Vagina (tissue), 2 donors: ENCODE results near the gene TIGD3. TPM values are rescaled to one million over a fixed set of nuclear protein-coding genes. Genes with fewer than 3 reads are reported as not detected.

Experiments
- DNase-seq, 2 donors: peaks; one replicate each; pipeline ENCODE4 v3.0.0-alpha.2; 2017; ENCODE audit errors: extremely low spot score in 2 of 2
- H3K27ac ChIP-seq: fragments of 200-600 bp; sonication (generic); one replicate; pipeline ENCODE4 v1.5.1; 2019
- H3K27me3 ChIP-seq: fragments of 200-600 bp; sonication (generic); one replicate; pipeline ENCODE4 v1.5.1; 2019
- H3K36me3 ChIP-seq, 2 donors: fragments of 200-600 bp; sonication (generic); one replicate each; pipeline ENCODE4 v1.5.1; 2017 to 2019
- H3K4me1 ChIP-seq: fragments of 200-600 bp; sonication (generic); one replicate; pipeline ENCODE4 v1.5.1; 2019
- H3K4me3 ChIP-seq, 2 donors: fragments of 200-600 bp; sonication (generic); 1 replicate in 1 of 2; 2 replicates in 1 of 2; pipeline ENCODE4 v1.5.1; 2016 to 2019
- H3K9me3 ChIP-seq: fragments of 200-600 bp; sonication (generic); one replicate; pipeline ENCODE4 v1.5.1; 2019
- CTCF ChIP-seq, 3 experiments: fragments of 450-650 bp in 2 of 3; fragments of 200-600 bp in 1 of 3; sonication (generic) in 1 of 3; IDR thresholded peaks; one replicate each; pipeline ENCODE4 v1.5.1; 2017 to 2019; ENCODE audit warnings: antibody characterized with exemption in 3 of 3, mild to moderate bottlenecking in 2 of 3, moderate library complexity in 2 of 3
- POLR2A ChIP-seq, 2 donors: fragments of 450-650 bp; IDR thresholded peaks; one replicate each; pipeline ENCODE4 v1.6.1; 2017; ENCODE audit warnings: antibody characterized with exemption in 2 of 2, mild to moderate bottlenecking in 2 of 2, moderate library complexity in 2 of 2
- POLR2AphosphoS5 ChIP-seq, 2 donors: sonication (generic); formaldehyde crosslinking; IDR thresholded peaks; one replicate each; pipeline ENCODE4 v1.9.0; 2017; ENCODE audit warnings: antibody characterized with exemption in 2 of 2, mild to moderate bottlenecking in 2 of 2, low read depth in 1 of 2; ENCODE audit not compliant: insufficient read depth in 1 of 2
- intact Hi-C: fragments of 100-400 bp; cut with DNase I; formaldehyde crosslinking; loops from one replicate; pipeline ENCODE4 v1.15.1; 2023
- total RNA-seq: library from RNA; depleted of rRNA; stranded (reverse); fragments of >200 nt; gene quantifications from one replicate; pipeline ENCODE4 v1.2.3, GENCODE V29; 2016

Gene TIGD3
- total RNA-seq, 1 donor from 2014 or later = not detected

DNA sequence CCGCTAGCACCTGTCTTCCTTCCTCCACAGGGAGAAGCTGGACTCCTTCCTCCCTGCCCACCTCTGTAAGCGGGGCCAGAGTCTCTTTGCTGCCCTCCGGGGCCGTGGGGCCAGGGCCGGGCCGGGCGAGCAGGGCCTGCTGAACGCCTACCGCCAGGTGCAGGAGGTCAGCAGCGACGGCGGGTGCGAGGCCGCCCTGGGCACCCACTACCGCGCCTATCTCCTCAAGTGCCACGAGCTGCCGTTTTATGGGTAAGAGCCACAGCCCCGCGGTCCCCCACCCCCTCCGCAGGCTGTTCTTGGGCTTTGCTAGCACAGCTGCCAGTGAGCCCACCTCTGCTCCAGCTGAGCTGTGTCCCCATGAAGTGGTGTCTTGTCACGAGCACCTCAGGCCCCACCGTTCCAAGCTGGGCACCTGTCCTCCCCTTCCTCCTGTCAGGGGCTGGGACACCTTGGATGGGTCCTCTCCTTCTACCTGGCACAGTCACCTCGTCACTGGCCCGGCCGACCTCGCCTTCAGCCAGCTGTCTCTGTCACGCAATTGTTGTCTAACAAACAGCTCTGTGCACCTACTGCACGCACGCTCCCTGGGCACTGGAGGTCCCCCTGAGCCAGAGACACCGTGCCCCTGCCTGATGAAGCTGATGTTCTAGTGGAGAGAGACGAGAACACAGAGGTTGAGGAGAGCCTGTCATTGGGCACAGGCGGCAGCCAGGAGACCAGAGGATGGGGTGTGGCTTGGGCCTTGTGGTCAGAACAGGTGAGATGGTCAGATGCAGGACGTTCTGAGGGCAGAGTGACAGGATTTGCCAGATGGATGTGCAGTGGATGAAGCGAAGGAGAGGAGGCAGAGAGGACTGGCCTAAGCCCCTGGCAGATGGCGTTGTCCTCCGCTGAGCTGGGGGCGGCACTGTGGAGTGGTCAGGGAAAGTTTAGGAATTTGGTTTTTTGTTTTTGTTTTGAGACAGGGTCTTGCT, 42.5 kb downstream of the TIGD3 start:
- TF ChIP-seq POLR2A (IDR thresholded peaks at IDR 0.05) = no peak
- no peak for TF ChIP-seq POLR2AphosphoS5 (IDR thresholded peaks at IDR 0.05; ENCODE audit: insufficient read depth in 1 of 2, low read depth in 1 of 2)
- TF ChIP-seq CTCF (IDR thresholded peaks at IDR 0.05) = no peak
- intact Hi-C loops = no loop called here
- no peak overlapping the region for H3K27ac ChIP-seq
- no peak overlapping the region for H3K4me3 ChIP-seq
- no peaks in the 10 kb centered on the region for H3K9me3 ChIP-seq
- no peaks in the 10 kb centered on the region for H3K27me3 ChIP-seq
- peaks cover 5% of the 10 kb centered on the region for H3K4me1 ChIP-seq
- peaks cover 0 to 87% of the 10 kb centered on the region in 2 donors for H3K36me3 ChIP-seq
- no peak for DNase-seq

DNA sequence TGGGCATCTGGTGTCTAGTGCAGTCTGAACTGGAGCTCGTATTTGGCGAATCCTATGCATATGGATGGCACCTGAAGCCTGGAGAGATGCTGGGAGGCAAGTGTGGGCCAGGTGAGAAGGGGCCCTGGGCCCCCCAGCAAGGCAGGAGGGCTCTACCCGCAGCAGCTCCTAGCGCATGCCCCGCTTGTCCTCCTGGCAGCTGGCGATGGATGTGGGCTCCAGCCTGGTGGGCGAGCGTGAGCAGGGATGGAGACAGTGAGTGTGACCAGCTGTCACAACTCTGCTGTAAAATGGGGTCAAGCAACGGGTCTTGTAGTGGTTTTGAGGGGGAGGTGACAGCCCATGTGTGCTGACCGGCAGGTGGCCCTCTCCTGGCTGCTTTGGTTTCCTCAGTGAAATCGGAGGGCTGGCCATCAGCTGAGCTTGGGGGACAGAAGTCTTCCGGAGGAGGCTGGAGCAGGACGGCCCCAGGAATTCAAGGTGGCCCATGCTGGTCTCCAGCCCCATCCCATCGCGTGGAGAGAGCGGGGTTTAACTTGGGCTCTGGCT, 43.9 kb downstream of the TIGD3 start:
- TF ChIP-seq POLR2A (IDR thresholded peaks at IDR 0.05) (no peak), CTCF (IDR thresholded peaks at IDR 0.05) (no peak), POLR2AphosphoS5 (IDR thresholded peaks at IDR 0.05; ENCODE audit: insufficient read depth in 1 of 2, low read depth in 1 of 2) (no peak)
- H3K9me3 ChIP-seq = no peaks in the 10 kb centered on the region
- peaks cover 0 to 89% of the 10 kb centered on the region in 2 donors for H3K36me3 ChIP-seq
- H3K4me1 ChIP-seq = no peaks in the 10 kb centered on the region
- no peak overlapping the region for H3K27ac ChIP-seq
- intact Hi-C loops = no loop called here
- H3K4me3 ChIP-seq = no peak overlapping the region
- DNase-seq = no peak
- no peaks in the 10 kb centered on the region for H3K27me3 ChIP-seq

DNA sequence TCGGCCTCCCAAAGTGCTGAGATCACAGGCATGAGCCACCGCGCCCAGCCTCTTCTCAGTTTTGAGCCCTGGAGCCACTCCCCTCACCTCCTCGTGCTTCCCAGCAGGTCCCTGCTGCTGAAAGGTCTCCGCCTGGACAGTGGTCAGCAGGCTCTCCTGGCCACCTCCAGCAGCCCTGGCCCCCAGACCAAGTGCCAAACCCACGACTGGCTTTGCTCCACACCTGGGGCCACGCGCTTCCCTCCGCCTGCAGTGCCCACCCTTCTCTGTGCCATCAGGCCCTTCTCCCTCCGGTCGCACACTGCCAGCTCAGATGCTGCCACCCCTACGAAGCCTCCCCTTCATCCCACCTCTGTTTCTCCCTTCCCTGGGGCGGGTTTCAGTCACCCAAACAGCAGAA, 44.7 kb downstream of the TIGD3 start:
- H3K27me3 ChIP-seq = no peaks in the 10 kb centered on the region
- H3K9me3 ChIP-seq = no peaks in the 10 kb centered on the region
- no peak for TF ChIP-seq POLR2A (IDR thresholded peaks at IDR 0.05)
- no peak for TF ChIP-seq CTCF (IDR thresholded peaks at IDR 0.05)
- no peak for TF ChIP-seq POLR2AphosphoS5 (IDR thresholded peaks at IDR 0.05; ENCODE audit: insufficient read depth in 1 of 2, low read depth in 1 of 2)
- no peak overlapping the region for H3K27ac ChIP-seq
- no peak overlapping the region for H3K4me3 ChIP-seq
- peaks cover 0 to 81% of the 10 kb centered on the region in 2 donors for H3K36me3 ChIP-seq
- DNase-seq = no peak
- no peaks in the 10 kb centered on the region for H3K4me1 ChIP-seq
- intact Hi-C loops = no loop called here

DNA sequence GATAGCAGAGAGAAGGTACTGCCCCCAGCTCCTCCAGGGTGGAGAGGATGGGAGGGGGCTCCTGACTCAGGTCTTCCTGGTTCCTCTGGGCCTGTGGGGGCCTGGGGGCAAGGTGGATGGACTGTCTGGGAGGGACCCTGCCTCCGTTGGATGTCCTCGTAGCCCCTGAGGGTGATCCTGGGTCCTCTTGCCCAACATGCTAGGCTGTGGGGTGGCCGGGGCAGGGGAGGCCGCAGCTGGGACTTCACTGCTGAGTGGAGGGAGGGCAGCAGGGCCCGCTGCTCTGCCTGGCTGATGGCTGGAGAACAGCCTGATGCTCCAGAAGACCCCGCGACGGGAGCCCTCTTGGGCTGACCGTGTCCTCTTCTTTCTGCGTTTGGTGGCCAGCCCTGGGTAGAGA, 45.3 kb downstream of the TIGD3 start:
- TF ChIP-seq CTCF (IDR thresholded peaks at IDR 0.05) (no peak), POLR2AphosphoS5 (IDR thresholded peaks at IDR 0.05; ENCODE audit: insufficient read depth in 1 of 2, low read depth in 1 of 2) (no peak), POLR2A (IDR thresholded peaks at IDR 0.05) (no peak)
- H3K36me3 ChIP-seq = peaks cover 0 to 81% of the 10 kb centered on the region in 2 donors
- DNase-seq = no peak
- H3K9me3 ChIP-seq = no peaks in the 10 kb centered on the region
- H3K27me3 ChIP-seq = no peaks in the 10 kb centered on the region
- H3K27ac ChIP-seq = no peak overlapping the region
- H3K4me3 ChIP-seq = no peak overlapping the region
- no peaks in the 10 kb centered on the region for H3K4me1 ChIP-seq
- intact Hi-C loops = no loop called here
